HepG2 (cell line): ENCODE data around the gene SGK1. TPM values are rescaled to one million over a fixed set of nuclear protein-coding genes. Genes with fewer than 3 reads are reported as not detected.

Experiments
- ATAC-seq: fragments of 200-7000 bp; cut with Tn5 transposase; 3 replicates; pipeline ENCODE4 v1.9.1; 2020; ENCODE audit warnings: mild to moderate bottlenecking, moderate library complexity
- BruUV-seq: library from RNA; stranded (reverse); fragments of 400-500 nt; replicated peaks from 2 replicates; lab custom pipeline; 2021; lab: Mats Ljungman, UMichigan
- CTCF ChIA-PET: fragments of 300-600 bp; formaldehyde crosslinking; extraction: SDS; loops from one replicate; lab custom pipeline; 2021; ENCODE audit warnings: low total read pairs, inconsistent platforms, low intra/inter-chr PET ratio; lab: Yijun Ruan, JAX
- POLR2A ChIA-PET: fragments of 350-600 bp; sonication (Branson Sonifier 250); formaldehyde crosslinking; loops from one replicate; lab custom pipeline; 2020; ENCODE audit warnings: antibody characterized with exemption, inconsistent platforms; lab: Yijun Ruan, JAX
- DNase-seq: peaks from one replicate; pipeline ENCODE4 v3.0.0-alpha.2; 2015; ENCODE audit warnings: low spot score
- FAIRE-seq: peaks from 3 replicates; lab custom pipeline; 2011; peaks lifted over from hg19 to GRCh38; lab: Jason Lieb, UNC
- H2AFZ ChIP-seq: one replicate; pipeline ENCODE4 v1.6.1; 2011; ENCODE audit warnings: low read length, inconsistent platforms
- H3K27ac ChIP-seq: fragments of 300-600 bp; 3 replicates; pipeline ENCODE4 v1.8.0; 2011; ENCODE audit warnings: mixed run types, mild to moderate bottlenecking, mixed read lengths, low read length, inconsistent platforms; ENCODE audit not compliant: insufficient read depth; ENCODE audit errors: extremely low read length
- H3K27me3 ChIP-seq, 2 experiments: fragments of 200-600 bp in 1 of 2; 2 replicates in 1 of 2; 3 replicates in 1 of 2; pipeline versions ENCODE4 v1.6.0 to v1.8.0; 2011; ENCODE audit warnings: low read length in 2 of 2, mild to moderate bottlenecking in 2 of 2, moderate library complexity in 2 of 2, inconsistent platforms in 1 of 2; ENCODE audit not compliant: insufficient read depth in 2 of 2, control insufficient read depth in 1 of 2
- H3K36me3 ChIP-seq, 2 experiments: fragments of 200-600 bp in 1 of 2; replicated peaks in 1 of 2; 2 replicates in 1 of 2; 3 replicates in 1 of 2; pipeline versions ENCODE4 v1.5.1 to v1.8.0; 2011; ENCODE audit warnings: low read length in 2 of 2, inconsistent platforms in 1 of 2; ENCODE audit not compliant: insufficient read depth in 2 of 2, control insufficient read depth in 1 of 2
- H3K4me1 ChIP-seq: 2 replicates; pipeline ENCODE4 v1.5.1; 2012; ENCODE audit warnings: low read length, inconsistent platforms; ENCODE audit not compliant: insufficient read depth
- H3K4me2 ChIP-seq: 2 replicates; pipeline ENCODE4 v1.6.0; 2011; ENCODE audit warnings: low read depth, low read length, inconsistent platforms
- H3K4me3 ChIP-seq, 3 experiments: fragments of 200-600 bp in 1 of 3; sonication (generic), shearing (Covaris generic) in 1 of 3; replicated peaks in 1 of 3; 2 replicates each; pipeline ENCODE4 v1.5.1; 2011 to 2016; ENCODE audit warnings: low read length in 3 of 3, inconsistent platforms in 2 of 3, low read depth in 2 of 3, mild to moderate bottlenecking in 2 of 3, control low read depth in 1 of 3, mixed read lengths in 1 of 3; ENCODE audit not compliant: insufficient read depth in 1 of 3
- H3K79me2 ChIP-seq: one replicate; pipeline ENCODE4 v1.6.1; 2011; ENCODE audit warnings: low read length, inconsistent platforms; ENCODE audit not compliant: insufficient read depth
- H3K9ac ChIP-seq: 2 replicates; pipeline ENCODE4 v1.6.0; 2011; ENCODE audit warnings: mild to moderate bottlenecking, low read depth, low read length, inconsistent platforms; ENCODE audit not compliant: insufficient read depth
- H3K9me3 ChIP-seq: 2 replicates; pipeline ENCODE4 v1.5.1; 2012; ENCODE audit warnings: mild to moderate bottlenecking, low read length
- H4K20me1 ChIP-seq: 2 replicates; pipeline ENCODE4 v1.6.0; 2011; ENCODE audit warnings: inconsistent platforms, mild to moderate bottlenecking, low read length, moderate library complexity; ENCODE audit not compliant: insufficient read depth
- AHR ChIP-seq: IDR thresholded peaks from 2 replicates; pipeline ENCODE4 v1.6.1; 2018; ENCODE audit warnings: missing genetic modification reagents, missing compliant biosample characterization
- ATAD3A ChIP-seq: sonication (generic); formaldehyde crosslinking; IDR thresholded peaks from 2 replicates; pipeline ENCODE4 v1.4.0; 2020; ENCODE audit warnings: missing genetic modification reagents
- CEBPB ChIP-seq: IDR thresholded peaks from 2 replicates; pipeline ENCODE4 v1.6.1; 2011; ENCODE audit warnings: low read depth, low read length, improper control_type of control experiment, borderline replicate concordance
- CSRNP1 ChIP-seq: sonication (generic); formaldehyde crosslinking; IDR thresholded peaks from 2 replicates; pipeline ENCODE4 v1.8.1; 2023; ENCODE audit warnings: mild to moderate bottlenecking, missing genetic modification reagents
- DPF2 ChIP-seq: sonication (generic); formaldehyde crosslinking; IDR thresholded peaks from 2 replicates; pipeline ENCODE4 v1.4.0; 2020; ENCODE audit warnings: mild to moderate bottlenecking, low read depth, missing genetic modification reagents, borderline replicate concordance
- GLI4 ChIP-seq: sonication (generic); formaldehyde crosslinking; IDR thresholded peaks from 2 replicates; pipeline ENCODE4 v1.5.1; 2020; ENCODE audit warnings: missing genetic modification reagents, mild to moderate bottlenecking, moderate library complexity, borderline replicate concordance
- RNF2 ChIP-seq: fragments of 450-650 bp; conservative IDR thresholded peaks from 2 replicates; pipeline ENCODE4 v1.6.1; 2016; ENCODE audit warnings: low read depth
- SNAPC2 ChIP-seq: sonication (generic); formaldehyde crosslinking; IDR thresholded peaks from 2 replicates; pipeline ENCODE4 v1.8.1; 2022; ENCODE audit warnings: mild to moderate bottlenecking, missing genetic modification reagents
- TBL1XR1 ChIP-seq: fragments of 150-350 bp; IDR thresholded peaks from 2 replicates; pipeline ENCODE4 v1.6.1; 2014; ENCODE audit warnings: borderline replicate concordance, low read length; ENCODE audit not compliant: partially characterized antibody
- TERF1 ChIP-seq: sonication (generic); formaldehyde crosslinking; IDR thresholded peaks from 2 replicates; pipeline ENCODE4 v1.8.0; 2022; ENCODE audit warnings: mild to moderate bottlenecking, missing genetic modification reagents, moderate library complexity
- TP53 ChIP-seq: sonication (generic); formaldehyde crosslinking; conservative IDR thresholded peaks from 2 replicates; pipeline ENCODE4 v1.4.0; 2020; ENCODE audit warnings: missing genetic modification reagents
- TRIM22 ChIP-seq: fragments of 450-650 bp; IDR thresholded peaks from 2 replicates; pipeline ENCODE4 v1.6.1; 2017
- XRCC5 ChIP-seq: fragments of 200-400 bp; formaldehyde crosslinking; optimal IDR thresholded peaks from 2 replicates; pipeline ENCODE3; 2017; ENCODE audit warnings: mild to moderate bottlenecking, low read length
- ZFP1 ChIP-seq: IDR thresholded peaks from 2 replicates; pipeline ENCODE4 v1.6.1; 2016
- ZMYM4 ChIP-seq: sonication (generic); formaldehyde crosslinking; IDR thresholded peaks from 2 replicates; pipeline ENCODE4 v1.8.1; 2023; ENCODE audit warnings: mild to moderate bottlenecking, missing genetic modification reagents
- ZNF333 ChIP-seq: sonication (generic); formaldehyde crosslinking; IDR thresholded peaks from 2 replicates; pipeline ENCODE4 v1.4.0; 2020; ENCODE audit warnings: mild to moderate bottlenecking, missing genetic modification reagents, borderline replicate concordance
- ZNF816 ChIP-seq: sonication (generic); formaldehyde crosslinking; IDR thresholded peaks from 2 replicates; pipeline ENCODE4 v1.8.0; 2022; ENCODE audit warnings: missing genetic modification reagents, mild to moderate bottlenecking, borderline replicate concordance
- ZNF841 ChIP-seq: sonication (generic); formaldehyde crosslinking; IDR thresholded peaks from 2 replicates; pipeline ENCODE4 v1.8.1; 2023; ENCODE audit warnings: missing genetic modification reagents, borderline replicate concordance
- WGBS: methylation state at CpG from one replicate; pipeline ENCODE4 v1.1.6; 2017; ENCODE audit warnings: low lambda C conversion rate; 5-methylcytosine and 5-hydroxymethylcytosine counted together
- in situ Hi-C: cut with HindIII; loops from 2 replicates; pipeline ENCODE4 v1.10.0; 2017; ENCODE audit warnings: low pct_unique_long_range_greater_than_20kb; ENCODE audit not compliant: extremely low pct_ligation_motif_present
- intact Hi-C: fragments of 100-400 bp; cut with micrococcal nuclease; formaldehyde crosslinking; loops from one replicate; pipeline ENCODE4 v1.10.0; 2022; ENCODE audit not compliant: unreplicated experiment
- polyA plus RNA-seq, 8 experiments: library from polyadenylated mRNA; depleted of rRNA in 3 of 8; stranded (reverse) in 7 of 8; unstranded in 1 of 8; fragments of >200 nt; fragmentation: Illumina TruSeq in 4 of 8; extraction: Trizol in 4 of 8; gene quantifications; 2 replicates each; pipeline versions ENCODE4 v1.2.1 to v1.2.3, GENCODE V29; 2011 to 2016; ENCODE audit warnings: low read depth in 4 of 8, missing spikeins in 1 of 8, mixed read lengths in 1 of 8; ENCODE audit not compliant: insufficient read depth in 1 of 8
- total RNA-seq, 5 experiments: library from RNA; depleted of rRNA; stranded (reverse); fragments of >200 nt; fragmentation: Illumina TruSeq; extraction: Trizol; gene quantifications; 2 replicates each; pipeline ENCODE4 v1.2.3, GENCODE V29; 2016; ENCODE audit warnings: low read depth in 1 of 5
- TF ChIP-seq, protein P1 (sequence below): sonication (generic); formaldehyde crosslinking; IDR thresholded peaks from 2 replicates; pipeline ENCODE4 v1.4.0; 2020; ENCODE audit warnings: mild to moderate bottlenecking, missing genetic modification reagents
- TF ChIP-seq, protein P2 (sequence below): sonication (generic); formaldehyde crosslinking; IDR thresholded peaks from 2 replicates; pipeline ENCODE4 v1.9.0; 2021; ENCODE audit warnings: missing genetic modification reagents, mild to moderate bottlenecking, borderline replicate concordance

Gene SGK1
- total and polyA plus RNA-seq, 2 of the 13 experiments (the other 11 are each of a cell fraction or from before 2014, with no cell fraction given) = 56.1 to 56.2 TPM

- peak overlapping the region; percentile 14 for H3K27ac ChIP-seq
- no peaks in the 10 kb centered on the region for H4K20me1 ChIP-seq
- no peak overlapping the region for H3K4me3 ChIP-seq
- ChIA-PET CTCF (no interaction called here), POLR2A (no interaction called here)
- no peaks in the 10 kb centered on the region for H3K79me2 ChIP-seq
- peak; percentile 26 for FAIRE-seq
- H3K4me1 ChIP-seq = peaks cover 58% of the 10 kb centered on the region
- ATAC-seq = no peak
- no peak overlapping the region for H3K4me2 ChIP-seq
- no peaks in the 10 kb centered on the region for H3K9me3 ChIP-seq
- no peaks in the 10 kb centered on the region for H3K27me3 ChIP-seq
- in situ Hi-C loops = loop anchor here (5.0 kb wide), 1 partner anchor 51 kb away; no protein-coding TSS in a partner anchor
- H3K36me3 ChIP-seq = no peaks in the 10 kb centered on the region
- H3K9ac ChIP-seq = no peak overlapping the region
- H2AFZ ChIP-seq = no peak overlapping the region
- BruUV-seq = no TSS peak
- WGBS = 71% methylated on average over 5 of the region's 5 CpGs
- intact Hi-C loops = no loop called here
- no peak for DNase-seq
- TF ChIP-seq XRCC5 = no peak
- TF ChIP-seq AHR (CRISPR knock-in tag) = no peak
- no peak for TF ChIP-seq ZNF816
- no peak for TF ChIP-seq TBL1XR1
- no peak for TF ChIP-seq ZNF333
- TF ChIP-seq GLI4 (CRISPR knock-in tag) = no peak
- TF ChIP-seq, protein P1, sequence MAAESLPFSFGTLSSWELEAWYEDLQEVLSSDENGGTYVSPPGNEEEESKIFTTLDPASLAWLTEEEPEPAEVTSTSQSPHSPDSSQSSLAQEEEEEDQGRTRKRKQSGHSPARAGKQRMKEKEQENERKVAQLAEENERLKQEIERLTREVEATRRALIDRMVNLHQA (CRISPR knock-in tag) = no peak
- no peak for TF ChIP-seq ATAD3A (CRISPR knock-in tag)
- 0 out of 2 replicates have a peak, but pooled peaks have one; percentile 26 for TF ChIP-seq SNAPC2 (CRISPR knock-in tag)
- TF ChIP-seq, protein P2, sequence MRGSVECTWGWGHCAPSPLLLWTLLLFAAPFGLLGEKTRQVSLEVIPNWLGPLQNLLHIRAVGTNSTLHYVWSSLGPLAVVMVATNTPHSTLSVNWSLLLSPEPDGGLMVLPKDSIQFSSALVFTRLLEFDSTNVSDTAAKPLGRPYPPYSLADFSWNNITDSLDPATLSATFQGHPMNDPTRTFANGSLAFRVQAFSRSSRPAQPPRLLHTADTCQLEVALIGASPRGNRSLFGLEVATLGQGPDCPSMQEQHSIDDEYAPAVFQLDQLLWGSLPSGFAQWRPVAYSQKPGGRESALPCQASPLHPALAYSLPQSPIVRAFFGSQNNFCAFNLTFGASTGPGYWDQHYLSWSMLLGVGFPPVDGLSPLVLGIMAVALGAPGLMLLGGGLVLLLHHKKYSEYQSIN (CRISPR knock-in tag) = no peak
- TF ChIP-seq RNF2 = no peak
- no peak for TF ChIP-seq ZFP1
- no peak for TF ChIP-seq TRIM22
- no peak for TF ChIP-seq TP53 (CRISPR knock-in tag)
- 0 out of 2 replicates have a peak, but pooled peaks have one; percentile 28 for TF ChIP-seq CSRNP1 (CRISPR knock-in tag)
- no peak for TF ChIP-seq DPF2 (CRISPR knock-in tag)
- TF ChIP-seq TERF1 (CRISPR knock-in tag) = no peak
- peak; percentile 82 for TF ChIP-seq CEBPB
- no peak for TF ChIP-seq ZMYM4 (CRISPR knock-in tag)
- TF ChIP-seq ZNF841 = no peak
Measured at GRCh38 chr6:134201716-134202115, 116.2 kb downstream of the SGK1 start.
